GM10248 (cell line): ENCODE data around the gene ADAMTS13.

Experiments
- CTCF ChIA-PET: fragments of 300-600 bp; sonication (Branson Sonifier 250); formaldehyde crosslinking; extraction: SDS; loops from one replicate; lab custom pipeline; 2021; ENCODE audit warnings: antibody characterized with exemption; lab: Yijun Ruan, JAX
- POLR2A ChIA-PET: fragments of 350-650 bp; sonication (Branson Sonifier 250); formaldehyde crosslinking; extraction: SDS; loops from one replicate; lab custom pipeline; 2020; ENCODE audit warnings: antibody characterized with exemption; lab: Yijun Ruan, JAX
- DNase-seq: peaks from one replicate; pipeline ENCODE4 v3.0.0; 2012; ENCODE audit errors: extremely low spot score
- TF ChIP-seq, protein P1 (sequence below): IDR thresholded peaks from 2 replicates; pipeline ENCODE4 v1.5.1; 2012; ENCODE audit warnings: mild to moderate bottlenecking, low read depth; ENCODE audit errors: extremely low read depth, missing control alignments, control extremely low read depth

ADAMTS13 gene

GRCh38 chr9:133384736-133385321, 37.3 kb upstream of the ADAMTS13 start:
- ChIA-PET POLR2A (no interaction called here), CTCF (no interaction called here)
- DNase-seq = no peak
- TF ChIP-seq, protein P1, sequence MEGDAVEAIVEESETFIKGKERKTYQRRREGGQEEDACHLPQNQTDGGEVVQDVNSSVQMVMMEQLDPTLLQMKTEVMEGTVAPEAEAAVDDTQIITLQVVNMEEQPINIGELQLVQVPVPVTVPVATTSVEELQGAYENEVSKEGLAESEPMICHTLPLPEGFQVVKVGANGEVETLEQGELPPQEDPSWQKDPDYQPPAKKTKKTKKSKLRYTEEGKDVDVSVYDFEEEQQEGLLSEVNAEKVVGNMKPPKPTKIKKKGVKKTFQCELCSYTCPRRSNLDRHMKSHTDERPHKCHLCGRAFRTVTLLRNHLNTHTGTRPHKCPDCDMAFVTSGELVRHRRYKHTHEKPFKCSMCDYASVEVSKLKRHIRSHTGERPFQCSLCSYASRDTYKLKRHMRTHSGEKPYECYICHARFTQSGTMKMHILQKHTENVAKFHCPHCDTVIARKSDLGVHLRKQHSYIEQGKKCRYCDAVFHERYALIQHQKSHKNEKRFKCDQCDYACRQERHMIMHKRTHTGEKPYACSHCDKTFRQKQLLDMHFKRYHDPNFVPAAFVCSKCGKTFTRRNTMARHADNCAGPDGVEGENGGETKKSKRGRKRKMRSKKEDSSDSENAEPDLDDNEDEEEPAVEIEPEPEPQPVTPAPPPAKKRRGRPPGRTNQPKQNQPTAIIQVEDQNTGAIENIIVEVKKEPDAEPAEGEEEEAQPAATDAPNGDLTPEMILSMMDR = no peak

GRCh38 chr9:133385452-133385851, 36.7 kb upstream of the ADAMTS13 start:
- DNase-seq = no peak
- ChIA-PET CTCF (no interaction called here), POLR2A (no interaction called here)
- TF ChIP-seq, protein P1 = no peak

- TF ChIP-seq, protein P1 = no peak
- ChIA-PET POLR2A (no interaction called here), CTCF (no interaction called here)
- DNase-seq = no peak
Observed at GRCh38 chr9:133386338-133386737, 35.8 kb upstream of the ADAMTS13 start.

DNA sequence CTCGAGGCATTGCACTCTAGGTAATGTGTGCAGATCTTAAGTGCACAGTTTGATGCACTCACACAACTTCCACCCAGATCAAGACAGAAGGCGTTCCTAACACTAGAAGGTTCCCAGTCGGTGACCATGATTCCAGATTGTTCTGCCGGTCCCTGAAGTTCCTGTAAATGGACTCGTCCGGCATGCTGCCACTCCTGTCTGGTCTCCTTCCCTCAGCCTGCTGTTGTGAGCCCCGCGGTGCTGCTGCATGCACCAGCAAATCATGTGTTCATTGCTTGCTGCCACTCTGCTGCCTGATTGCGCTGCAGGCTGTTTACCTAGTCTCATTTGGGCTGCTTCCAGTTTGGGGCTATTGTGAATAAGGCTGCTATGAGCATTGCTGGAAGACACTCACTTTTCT, 34.5 kb upstream of the ADAMTS13 start:
- no peak for DNase-seq
- POLR2A ChIA-PET = no interaction called here
- TF ChIP-seq, protein P1 = no peak
- CTCF ChIA-PET = interaction anchor here (2.2 kb wide), 1 partner anchor 9 kb away, joined by 6 read pairs; no protein-coding TSS in a partner anchor

DNA sequence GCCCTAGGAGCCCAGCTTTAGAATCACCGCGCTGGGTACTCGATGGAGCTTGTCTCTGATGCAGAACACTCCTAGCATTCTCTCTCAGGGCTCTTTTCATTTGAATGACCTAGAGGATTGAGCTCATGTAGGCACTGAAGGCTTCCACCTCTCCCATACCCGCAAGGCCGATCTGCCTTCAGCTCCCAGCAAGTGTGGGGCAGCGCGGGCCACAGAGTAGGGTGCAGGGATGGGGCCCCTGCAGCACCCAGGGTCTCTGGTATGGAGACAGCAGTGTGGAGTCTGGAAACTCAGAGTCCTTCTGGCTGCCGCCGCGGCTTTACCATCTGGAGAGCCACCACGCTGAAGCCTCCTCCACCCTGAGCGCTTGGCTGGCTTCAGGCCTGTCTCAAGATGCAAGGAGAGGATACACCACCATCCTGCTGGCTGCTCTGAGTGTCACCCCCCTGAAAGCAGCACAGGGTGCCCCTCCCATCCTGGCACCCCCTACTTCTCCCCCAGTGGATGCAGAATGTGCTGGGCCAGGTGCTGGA, 33.1 kb upstream of the ADAMTS13 start:
- DNase-seq = no peak
- ChIA-PET CTCF (interaction anchor here (0.9 kb wide), 1 partner anchor 12 kb away, joined by 3 read pairs; no protein-coding TSS in a partner anchor), POLR2A (no interaction called here)
- TF ChIP-seq, protein P1 = no peak

- ChIA-PET POLR2A (no interaction called here), CTCF (no interaction called here)
- DNase-seq = no peak
- TF ChIP-seq, protein P1 = no peak
Observed at GRCh38 chr9:133389562-133389961, 32.6 kb upstream of the ADAMTS13 start.
